ENCODE results near the gene RPEL1. TPM values are rescaled to one million over a fixed set of nuclear protein-coding genes. Genes with fewer than 3 reads are reported as not detected.
A peak's percentile ranks its signal among the peaks of the same experiment; 100 is the strongest.

The RPEL1 gene
- total RNA-seq, 2 donors from 2014 or later, result not detected

DNA sequence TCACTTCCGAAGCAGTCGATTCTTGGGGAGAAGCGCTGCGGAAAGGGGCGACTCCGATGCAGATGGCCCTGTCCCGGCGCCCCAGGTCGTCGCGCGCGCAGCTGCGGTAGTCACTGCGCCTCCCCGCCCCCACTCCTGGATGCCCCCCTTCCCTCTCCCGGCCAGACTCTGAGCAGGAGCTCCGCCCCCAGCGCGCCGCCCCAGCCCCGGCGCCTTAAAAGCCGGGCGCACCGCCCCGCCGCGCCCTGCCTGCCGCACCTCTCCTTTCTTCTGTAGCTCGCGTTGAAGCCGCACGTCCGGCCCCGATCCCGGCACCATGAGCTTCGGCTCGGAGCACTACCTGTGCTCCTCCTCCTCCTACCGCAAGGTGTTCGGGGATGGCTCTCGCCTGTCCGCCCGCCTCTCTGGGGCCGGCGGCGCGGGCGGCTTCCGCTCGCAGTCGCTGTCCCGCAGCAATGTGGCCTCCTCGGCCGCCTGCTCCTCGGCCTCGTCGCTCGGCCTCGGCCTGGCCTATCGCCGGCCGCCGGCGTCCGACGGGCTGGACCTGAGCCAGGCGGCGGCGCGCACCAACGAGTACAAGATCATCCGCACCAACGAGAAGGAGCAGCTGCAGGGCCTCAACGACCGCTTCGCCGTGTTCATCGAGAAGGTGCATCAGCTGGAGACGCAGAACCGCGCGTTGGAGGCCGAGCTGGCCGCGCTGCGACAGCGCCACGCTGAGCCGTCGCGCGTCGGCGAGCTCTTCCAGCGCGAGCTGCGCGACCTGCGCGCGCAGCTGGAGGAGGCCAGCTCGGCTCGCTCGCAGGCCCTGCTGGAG is 31.4 kb downstream of the RPEL1 start, which contains the start of gene INA:
Gene INA (plus strand): TSS at position 243 of the 817 bp plus-strand sequence. CDS start 74 bp downstream, at position 317.
- Histone ChIP-seq H3K36me3 (no peaks in the 10 kb centered on the region), H3K9me3 (no peaks in the 10 kb centered on the region), H3K4me1 (replicated peaks) (no peaks in the 10 kb centered on the region), H3K27me3 (replicated peaks; ENCODE audit: insufficient read depth) (peaks cover 16% of the 10 kb centered on the region), H3K4me3 (peak within 1 kb of the TSS in 1 of 2 donors; percentile 25), H3K27ac (no peak within 1 kb of the TSS)
- intact Hi-C loops (cut with DNase I), result no loop called here
- TF ChIP-seq POLR2A (IDR thresholded peaks at IDR 0.05), result no peak
- TF ChIP-seq, protein P1, sequence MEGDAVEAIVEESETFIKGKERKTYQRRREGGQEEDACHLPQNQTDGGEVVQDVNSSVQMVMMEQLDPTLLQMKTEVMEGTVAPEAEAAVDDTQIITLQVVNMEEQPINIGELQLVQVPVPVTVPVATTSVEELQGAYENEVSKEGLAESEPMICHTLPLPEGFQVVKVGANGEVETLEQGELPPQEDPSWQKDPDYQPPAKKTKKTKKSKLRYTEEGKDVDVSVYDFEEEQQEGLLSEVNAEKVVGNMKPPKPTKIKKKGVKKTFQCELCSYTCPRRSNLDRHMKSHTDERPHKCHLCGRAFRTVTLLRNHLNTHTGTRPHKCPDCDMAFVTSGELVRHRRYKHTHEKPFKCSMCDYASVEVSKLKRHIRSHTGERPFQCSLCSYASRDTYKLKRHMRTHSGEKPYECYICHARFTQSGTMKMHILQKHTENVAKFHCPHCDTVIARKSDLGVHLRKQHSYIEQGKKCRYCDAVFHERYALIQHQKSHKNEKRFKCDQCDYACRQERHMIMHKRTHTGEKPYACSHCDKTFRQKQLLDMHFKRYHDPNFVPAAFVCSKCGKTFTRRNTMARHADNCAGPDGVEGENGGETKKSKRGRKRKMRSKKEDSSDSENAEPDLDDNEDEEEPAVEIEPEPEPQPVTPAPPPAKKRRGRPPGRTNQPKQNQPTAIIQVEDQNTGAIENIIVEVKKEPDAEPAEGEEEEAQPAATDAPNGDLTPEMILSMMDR (IDR thresholded peaks at IDR 0.05), result no peak
- TF ChIP-seq POLR2AphosphoS5 (IDR thresholded peaks at IDR 0.05), result no peak
- no peak for DNase-seq (ENCODE audit: low spot score)
- WGBS, result 2% methylated on average over 68 of the region's 105 CpGs

DNA sequence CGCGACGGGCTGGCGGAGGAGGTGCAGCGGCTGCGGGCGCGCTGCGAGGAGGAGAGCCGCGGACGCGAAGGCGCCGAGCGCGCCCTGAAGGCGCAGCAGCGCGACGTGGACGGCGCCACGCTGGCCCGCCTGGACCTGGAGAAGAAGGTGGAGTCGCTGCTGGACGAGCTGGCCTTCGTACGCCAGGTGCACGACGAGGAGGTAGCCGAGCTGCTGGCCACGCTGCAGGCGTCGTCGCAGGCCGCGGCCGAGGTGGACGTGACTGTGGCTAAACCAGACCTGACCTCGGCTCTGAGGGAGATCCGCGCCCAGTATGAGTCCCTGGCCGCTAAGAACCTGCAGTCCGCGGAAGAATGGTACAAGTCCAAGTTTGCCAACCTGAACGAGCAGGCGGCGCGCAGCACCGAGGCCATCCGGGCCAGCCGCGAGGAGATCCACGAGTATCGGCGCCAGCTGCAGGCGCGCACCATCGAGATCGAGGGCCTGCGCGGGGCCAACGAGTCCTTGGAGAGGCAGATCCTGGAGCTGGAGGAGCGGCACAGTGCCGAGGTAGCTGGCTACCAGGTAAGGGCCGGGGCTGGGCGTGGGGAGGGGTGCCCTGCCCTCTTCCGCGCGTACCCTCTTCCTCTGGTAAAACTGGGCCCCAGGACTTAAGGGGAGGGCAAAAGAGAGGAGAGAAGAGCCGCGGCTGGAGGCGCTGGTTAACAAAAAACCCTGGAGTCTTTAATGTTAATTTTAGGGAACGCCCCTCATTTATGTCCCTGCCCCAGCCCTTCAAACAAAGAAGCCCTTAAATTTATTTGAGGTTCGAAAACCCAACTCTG is 32.2 kb downstream of the RPEL1 start:
- TF ChIP-seq, protein P1 (IDR thresholded peaks at IDR 0.05), result no peak
- TF ChIP-seq POLR2A (IDR thresholded peaks at IDR 0.05) (no peak), POLR2AphosphoS5 (IDR thresholded peaks at IDR 0.05) (no peak)
- Histone ChIP-seq H3K36me3 (no peaks in the 10 kb centered on the region), H3K27ac (no peak overlapping the region), H3K27me3 (replicated peaks; ENCODE audit: insufficient read depth) (peaks cover 16% of the 10 kb centered on the region), H3K4me1 (replicated peaks) (no peaks in the 10 kb centered on the region), H3K4me3 (peak overlapping the region in 1 of 2 donors; percentile 25), H3K9me3 (no peaks in the 10 kb centered on the region)
- DNase-seq (ENCODE audit: low spot score), result no peak
- intact Hi-C loops (cut with DNase I), result no loop called here
- WGBS, result 7% methylated on average over 60 of the region's 76 CpGs

DNA sequence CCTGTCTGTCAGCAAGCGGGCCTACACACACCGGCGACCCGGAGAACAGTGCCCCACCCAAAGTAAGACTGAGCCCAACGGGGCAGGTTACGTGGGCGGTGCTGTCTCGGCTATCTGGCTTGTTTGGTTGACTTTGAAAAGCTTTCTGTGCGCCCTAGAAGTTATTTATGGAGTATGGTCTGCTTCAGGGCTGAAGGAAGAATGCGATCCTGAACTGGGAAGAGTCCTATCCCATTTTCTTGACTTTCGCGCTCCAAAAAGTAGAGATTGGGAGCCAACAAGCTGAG is 32.8 kb downstream of the RPEL1 start:
- no peaks in the 10 kb centered on the region for H3K9me3 ChIP-seq
- H3K27ac ChIP-seq, result no peak overlapping the region
- no peak overlapping the region for H3K4me3 ChIP-seq
- H3K27me3 ChIP-seq (replicated peaks; ENCODE audit: insufficient read depth), result peaks cover 16% of the 10 kb centered on the region
- intact Hi-C loops (cut with DNase I), result no loop called here
- no peaks in the 10 kb centered on the region for H3K36me3 ChIP-seq
- DNase-seq (ENCODE audit: low spot score), result no peak
- 29% methylated on average over 12 of the region's 12 CpGs for WGBS
- TF ChIP-seq POLR2A (IDR thresholded peaks at IDR 0.05) (no peak), POLR2AphosphoS5 (IDR thresholded peaks at IDR 0.05) (no peak)
- TF ChIP-seq, protein P1 (IDR thresholded peaks at IDR 0.05), result no peak
- no peaks in the 10 kb centered on the region for H3K4me1 ChIP-seq (replicated peaks)

DNA sequence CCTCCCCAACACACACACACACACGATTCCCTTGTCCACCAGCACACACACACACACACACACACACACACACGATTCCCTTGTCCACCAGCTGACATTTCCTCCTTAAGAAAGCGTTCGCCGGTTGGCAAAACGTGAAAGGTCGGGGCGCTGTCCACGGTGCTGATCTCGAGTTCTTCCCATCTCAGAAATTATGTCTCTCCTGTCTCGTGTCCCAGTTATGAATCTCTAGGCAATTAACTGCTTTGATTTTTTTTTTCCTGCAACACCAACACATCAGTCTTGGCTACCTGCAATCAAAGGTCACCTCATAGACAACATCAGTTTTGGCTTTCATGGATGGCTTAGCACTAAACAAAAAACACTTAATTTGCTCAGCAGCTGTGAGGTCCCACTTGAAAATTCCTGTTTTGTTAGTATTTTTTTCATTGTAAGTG is 33.2 kb downstream of the RPEL1 start:
- 3% methylated on average over 11 of the region's 11 CpGs for WGBS
- Histone ChIP-seq H3K4me3 (no peak overlapping the region), H3K27ac (no peak overlapping the region), H3K36me3 (no peaks in the 10 kb centered on the region), H3K27me3 (replicated peaks; ENCODE audit: insufficient read depth) (peaks cover 16% of the 10 kb centered on the region), H3K9me3 (no peaks in the 10 kb centered on the region), H3K4me1 (replicated peaks) (no peaks in the 10 kb centered on the region)
- TF ChIP-seq POLR2A (IDR thresholded peaks at IDR 0.05), result no peak
- TF ChIP-seq POLR2AphosphoS5 (IDR thresholded peaks at IDR 0.05), result no peak
- TF ChIP-seq, protein P1 (IDR thresholded peaks at IDR 0.05), result no peak
- intact Hi-C loops (cut with DNase I), result no loop called here
- DNase-seq (ENCODE audit: low spot score), result no peak

Measured in prostate gland (tissue), 2 donors.